Fibroblast of lung (primary cell): ENCODE measurements around the gene TRAK1. TPM values are rescaled to one million over a fixed set of nuclear protein-coding genes. Genes with fewer than 3 reads are reported as not detected.

Experiments
- DNase-seq, 2 donors: peaks; one replicate each; pipeline versions ENCODE4 v3.0.0 to v3.0.0-alpha.2; 2010; ENCODE audit warnings: low read depth in 2 of 2
- H2AFZ ChIP-seq: 2 replicates; pipeline ENCODE4 v1.5.1; 2012; ENCODE audit warnings: low read length, control low read depth, inconsistent platforms
- H3K27ac ChIP-seq: 2 replicates; pipeline ENCODE4 v1.5.1; 2011; ENCODE audit warnings: low read length, control low read depth; ENCODE audit not compliant: insufficient read depth
- H3K27me3 ChIP-seq: 2 replicates; pipeline ENCODE4 v1.5.1; 2011; ENCODE audit warnings: mild to moderate bottlenecking, low read length; ENCODE audit not compliant: control insufficient read depth, insufficient read depth
- H3K36me3 ChIP-seq: 2 replicates; pipeline ENCODE4 v1.5.1; 2011; ENCODE audit warnings: low read length; ENCODE audit not compliant: control insufficient read depth, insufficient read depth
- H3K4me1 ChIP-seq: 2 replicates; pipeline ENCODE4 v1.5.1; 2011; ENCODE audit warnings: low read length; ENCODE audit not compliant: control insufficient read depth, insufficient read depth; ENCODE audit errors: extremely low read depth
- H3K4me2 ChIP-seq: 2 replicates; pipeline ENCODE4 v1.5.1; 2011; ENCODE audit warnings: low read length, control low read depth; ENCODE audit not compliant: insufficient read depth; ENCODE audit errors: extremely low read depth
- H3K4me3 ChIP-seq, 4 experiments: fragments of 200-600 bp in 1 of 4; sonication (generic) in 1 of 4; replicated peaks in 1 of 4; 2 replicates each; pipeline ENCODE4 v1.5.1; 2011 to 2016; ENCODE audit warnings: low read length in 4 of 4, low read depth in 3 of 4, mild to moderate bottlenecking in 3 of 4, control low read depth in 2 of 4, inconsistent platforms in 1 of 4, mixed read lengths in 1 of 4; ENCODE audit not compliant: insufficient read depth in 1 of 4; ENCODE audit errors: control extremely low read depth in 1 of 4
- H3K79me2 ChIP-seq: 2 replicates; pipeline ENCODE4 v1.5.1; 2012; ENCODE audit warnings: mild to moderate bottlenecking, low read length, inconsistent platforms; ENCODE audit not compliant: control insufficient read depth, insufficient read depth
- H3K9ac ChIP-seq: 2 replicates; pipeline ENCODE4 v1.5.1; 2011; ENCODE audit warnings: mild to moderate bottlenecking, low read length, control low read depth; ENCODE audit not compliant: insufficient read depth
- H3K9me3 ChIP-seq: 2 replicates; pipeline ENCODE4 v1.5.1; 2012; ENCODE audit warnings: low read depth, low read length; ENCODE audit not compliant: control insufficient read depth, insufficient read depth
- H4K20me1 ChIP-seq: 2 replicates; pipeline ENCODE4 v1.5.1; 2011; ENCODE audit warnings: low read length; ENCODE audit not compliant: control insufficient read depth, insufficient read depth; ENCODE audit errors: extremely low read depth
- CTCF ChIP-seq, 2 donors: IDR thresholded peaks in 1 of 2; conservative IDR thresholded peaks in 1 of 2; 1 replicate in 1 of 2; 2 replicates in 1 of 2; pipeline ENCODE4 v1.5.1; 2011 to 2012; ENCODE audit warnings: low read length in 2 of 2, control low read depth in 1 of 2, inconsistent platforms in 1 of 2, low read depth in 1 of 2, mild to moderate bottlenecking in 1 of 2
- EZH2 ChIP-seq: IDR thresholded peaks from 2 replicates; pipeline ENCODE4 v1.5.1; 2012; ENCODE audit warnings: low read length, control low read depth, mild to moderate bottlenecking; ENCODE audit errors: missing control alignments
- polyA plus RNA-seq, 2 donors: library from polyadenylated mRNA; depleted of rRNA in 1 of 2; stranded (reverse) in 1 of 2; unstranded in 1 of 2; fragments of >200 nt; gene quantifications; 2 replicates each; pipeline ENCODE4 v1.2.1, GENCODE V29; 2011 to 2012; ENCODE audit warnings: missing spikeins in 1 of 2
- total RNA-seq: library from RNA; depleted of rRNA; stranded (reverse); fragments of >200 nt; gene quantifications from 2 replicates; pipeline ENCODE4 v1.2.1, GENCODE V29; 2014

Gene TRAK1
- total and polyA plus RNA-seq, 2 donors (not counting 1 experiment from before 2014, with no cell fraction given): 37.8 to 44.0 TPM

GRCh38 chr3:42148086-42148848, 57.1 kb downstream of the TRAK1 start:
- H3K4me1 ChIP-seq: peaks cover 2% of the 10 kb centered on the region
- H3K36me3 ChIP-seq: no peaks in the 10 kb centered on the region
- H3K27ac ChIP-seq: no peak overlapping the region
- no peak overlapping the region for H3K4me3 ChIP-seq
- no peaks in the 10 kb centered on the region for H3K79me2 ChIP-seq
- no peak overlapping the region for H3K4me2 ChIP-seq
- H4K20me1 ChIP-seq: peaks cover 2% of the 10 kb centered on the region
- H3K9ac ChIP-seq: no peak overlapping the region
- H3K27me3 ChIP-seq: no peaks in the 10 kb centered on the region
- H2AFZ ChIP-seq: no peak overlapping the region
- no peak for DNase-seq
- no peaks in the 10 kb centered on the region for H3K9me3 ChIP-seq
- TF ChIP-seq EZH2 (no peak), CTCF (conservative IDR thresholded peaks at IDR 0.05 in 1 of 2, IDR thresholded peaks at IDR 0.05 in 1 of 2; ENCODE audit: low read depth in 1 of 2, low read length in 2 of 2) (no peak)

GRCh38 chr3:42148982-42149432, 57.9 kb downstream of the TRAK1 start:
- H3K4me1 ChIP-seq: peaks cover 2% of the 10 kb centered on the region
- H3K4me3 ChIP-seq: no peak overlapping the region
- H3K36me3 ChIP-seq: no peaks in the 10 kb centered on the region
- H3K27me3 ChIP-seq: no peaks in the 10 kb centered on the region
- no peak overlapping the region for H3K27ac ChIP-seq
- peaks cover 1% of the 10 kb centered on the region for H3K79me2 ChIP-seq
- DNase-seq: peak; percentile 89 to 90
- H2AFZ ChIP-seq: no peak overlapping the region
- TF ChIP-seq EZH2 (no peak), CTCF (conservative IDR thresholded peaks at IDR 0.05 in 1 of 2, IDR thresholded peaks at IDR 0.05 in 1 of 2; ENCODE audit: low read depth in 1 of 2, low read length in 2 of 2) (no peak)
- H3K9ac ChIP-seq: no peak overlapping the region
- peaks cover 2% of the 10 kb centered on the region for H4K20me1 ChIP-seq
- peak overlapping the region; percentile 44 for H3K4me2 ChIP-seq
- H3K9me3 ChIP-seq: no peaks in the 10 kb centered on the region

GRCh38 chr3:42149532-42149931, 58.4 kb downstream of the TRAK1 start:
- peaks cover 2% of the 10 kb centered on the region for H4K20me1 ChIP-seq
- H3K4me2 ChIP-seq: no peak overlapping the region
- no peak for DNase-seq
- H3K36me3 ChIP-seq: no peaks in the 10 kb centered on the region
- H3K79me2 ChIP-seq: peaks cover 1% of the 10 kb centered on the region
- TF ChIP-seq EZH2: no peak
- TF ChIP-seq CTCF (conservative IDR thresholded peaks at IDR 0.05 in 1 of 2, IDR thresholded peaks at IDR 0.05 in 1 of 2; ENCODE audit: low read depth in 1 of 2, low read length in 2 of 2): no peak
- H3K27me3 ChIP-seq: no peaks in the 10 kb centered on the region
- H3K9me3 ChIP-seq: no peaks in the 10 kb centered on the region
- no peak overlapping the region for H3K27ac ChIP-seq
- H3K4me1 ChIP-seq: peaks cover 2% of the 10 kb centered on the region
- H3K4me3 ChIP-seq: no peak overlapping the region
- H3K9ac ChIP-seq: no peak overlapping the region
- no peak overlapping the region for H2AFZ ChIP-seq
